GM21529 (cell line): ENCODE measurements around the gene ZNF487.
"Not testable (repeated sequence)": the region's sequence is repeated elsewhere in the genome, so short reads cannot be mapped to it uniquely, and the experiment has no call there.

Experiments
- ATAC-seq: cut with Tn5 transposase; IDR thresholded peaks from one replicate; pipeline ENCODE4 v1.9.1; 2021; ENCODE audit not compliant: unreplicated experiment

The ZNF487 gene

DNA sequence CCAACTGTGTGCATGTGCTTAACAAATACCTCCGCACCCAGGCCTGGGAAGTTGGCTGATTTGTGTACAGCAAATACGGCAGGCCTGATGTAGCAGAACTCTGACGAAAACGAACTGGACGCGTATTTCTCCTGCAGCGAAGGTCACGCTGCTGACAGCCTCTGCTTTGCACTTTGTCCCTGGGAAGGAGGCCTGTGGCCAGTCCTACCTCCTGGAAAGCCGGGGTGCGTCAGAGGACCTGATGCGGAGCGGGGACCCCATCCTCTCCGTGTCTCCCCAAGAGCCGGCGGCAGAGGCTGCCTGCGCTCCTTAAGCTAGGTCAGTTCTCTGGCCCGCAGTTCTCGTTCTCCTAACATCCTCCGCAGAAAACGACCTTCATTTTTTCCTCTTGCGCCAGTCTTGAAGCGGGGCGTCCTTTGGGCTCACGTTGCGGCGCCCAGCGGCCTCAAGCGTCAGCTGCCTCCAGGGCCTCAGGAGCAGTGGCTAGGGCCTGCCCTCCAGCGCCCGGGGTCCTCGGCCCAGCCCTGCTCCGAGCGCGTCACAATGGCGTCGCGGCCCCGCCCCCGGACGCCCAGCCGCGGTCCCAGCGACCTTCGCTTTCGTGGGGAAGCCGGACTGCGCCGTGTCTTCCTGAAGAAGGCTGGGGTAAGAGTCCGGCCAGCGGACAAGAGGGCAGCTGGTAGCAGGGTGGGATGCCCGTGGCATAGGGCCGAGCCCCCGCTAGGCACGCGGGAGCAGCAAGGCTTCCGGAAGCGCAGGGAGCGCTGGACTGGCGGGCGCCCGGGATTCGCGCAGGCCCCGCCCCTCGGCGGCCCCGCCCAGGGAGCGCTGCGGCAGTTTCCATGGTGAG is at the start of gene ZNF487:
Gene ZNF487, plus strand, starts transcription at position 821 of the 850 bp plus-strand sequence. CDS start 38,703 bp downstream, outside the sequence.
- peak; percentile 95 for ATAC-seq

DNA sequence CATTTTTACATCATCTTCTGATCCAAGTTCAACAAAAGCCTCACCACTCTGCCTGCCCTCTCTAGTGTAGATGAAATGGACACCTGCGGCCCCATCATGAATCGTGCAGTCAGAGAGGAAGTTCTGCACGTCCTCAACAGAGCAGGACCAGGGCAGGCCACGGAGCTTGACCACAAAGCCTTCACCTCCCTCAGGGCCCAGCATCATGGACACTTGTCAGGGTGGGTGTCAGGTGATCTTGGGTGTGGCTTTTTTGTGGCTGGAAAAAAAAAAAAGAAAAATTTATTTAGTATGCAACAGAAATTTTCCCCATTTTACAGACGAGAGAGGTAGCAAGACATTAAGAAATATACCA is 49.3 kb upstream of the ZNF487 start:
- no peak for ATAC-seq

DNA sequence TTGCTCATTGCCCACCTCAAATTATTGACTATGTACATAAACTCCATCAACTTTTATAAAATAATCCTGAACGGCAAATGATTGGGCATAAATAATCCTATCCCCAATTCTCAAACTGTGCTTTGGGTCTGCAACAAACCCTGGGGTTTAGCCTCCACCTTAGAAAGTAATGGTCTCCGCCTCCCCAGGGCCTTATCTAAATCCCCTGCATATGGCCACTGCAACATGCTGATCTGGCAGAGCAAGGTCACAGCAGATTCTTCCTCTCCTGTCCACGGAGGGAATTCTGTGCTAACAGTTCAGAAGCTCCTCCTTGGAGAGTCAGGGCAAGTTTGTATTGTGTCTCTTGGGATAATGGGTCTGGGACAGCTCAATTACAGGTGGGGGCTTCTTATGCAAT is 47.0 kb upstream of the ZNF487 start:
- no peak for ATAC-seq

- ATAC-seq: no peak
Measured at GRCh38 chr10:43390333-43390732, 46.6 kb upstream of the ZNF487 start.

DNA sequence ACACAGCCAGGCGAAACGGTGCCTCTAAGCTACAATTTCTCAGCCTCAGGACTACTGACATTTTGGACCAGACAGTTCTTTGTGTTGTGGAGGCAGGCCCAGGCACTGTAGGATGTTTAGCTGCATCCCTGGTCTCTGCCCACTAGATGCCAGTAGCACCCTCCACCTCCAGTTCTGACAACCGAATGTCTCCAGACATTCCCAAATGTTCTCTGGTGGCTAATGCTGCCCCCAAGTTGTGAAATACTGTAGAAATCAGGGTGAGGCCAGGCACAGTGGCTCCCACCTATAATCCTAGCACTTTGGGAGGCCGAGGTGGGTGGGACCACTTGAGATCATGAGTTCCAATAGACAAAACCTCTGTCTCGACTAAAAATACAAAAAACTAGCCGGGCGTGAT is 46.2 kb upstream of the ZNF487 start:
- ATAC-seq: no peak

- no peak for ATAC-seq
Measured at GRCh38 chr10:43391496-43391895, 45.4 kb upstream of the ZNF487 start.

DNA sequence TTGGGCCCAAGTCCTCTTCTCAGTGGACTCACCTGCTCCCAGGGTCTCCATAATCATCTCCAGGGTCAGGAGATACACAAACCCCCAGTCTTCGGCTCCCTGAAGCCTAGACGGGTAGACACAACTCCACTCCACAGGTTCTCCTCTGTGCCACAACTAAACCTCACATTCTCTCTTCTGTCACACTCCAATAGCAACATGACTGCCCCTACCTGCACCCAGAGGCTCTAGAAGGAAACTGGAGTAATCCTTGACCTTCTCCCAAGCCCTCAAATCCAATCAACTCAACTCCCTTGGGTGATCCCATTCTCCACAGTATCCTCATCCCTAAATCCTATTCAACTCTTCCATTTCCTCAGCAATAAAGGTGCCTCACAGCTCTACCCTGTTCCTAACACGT is 44.2 kb upstream of the ZNF487 start:
- no peak for ATAC-seq

DNA sequence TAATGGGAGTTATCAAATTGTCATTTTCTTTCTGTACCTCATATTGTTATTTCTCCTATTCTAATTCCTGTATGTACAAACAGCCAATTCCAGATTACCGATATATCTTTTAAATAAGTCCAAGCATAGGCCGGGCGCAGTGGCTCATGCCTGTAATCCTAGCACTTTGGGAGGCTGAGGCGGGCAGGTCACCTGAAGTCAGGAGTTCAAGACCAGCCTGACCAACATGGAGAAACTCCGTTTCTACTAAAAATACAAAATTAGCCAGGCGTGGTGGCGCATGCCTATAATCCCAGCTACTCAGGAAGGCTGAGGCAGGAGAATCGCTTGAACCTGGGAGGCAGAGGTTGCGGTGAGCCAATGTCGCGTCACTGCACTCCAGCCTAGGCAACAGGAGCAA is 43.7 kb upstream of the ZNF487 start:
- not testable (repeated sequence) for ATAC-seq

- ATAC-seq: no peak
Measured at GRCh38 chr10:43393606-43394360, 43.1 kb upstream of the ZNF487 start.

DNA sequence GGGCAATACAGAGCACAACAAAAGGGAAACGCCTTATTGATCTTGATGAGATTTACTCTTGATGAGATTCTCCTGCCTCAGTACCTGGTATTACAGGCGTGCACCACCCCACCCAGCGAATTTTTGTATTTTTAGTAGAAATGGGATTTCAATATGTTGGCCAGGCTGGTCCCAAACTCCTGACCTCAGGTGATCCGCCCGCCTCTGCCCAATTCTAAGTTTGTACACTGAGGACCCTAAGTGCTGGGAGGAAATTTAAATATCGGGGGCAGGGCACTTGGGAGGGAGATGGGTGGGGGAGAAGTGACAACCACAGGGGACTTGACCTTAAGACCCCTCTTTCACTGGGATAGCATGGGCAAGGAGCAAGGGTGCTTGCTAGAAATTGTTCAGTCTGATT is 42.0 kb upstream of the ZNF487 start:
- ATAC-seq: no peak

DNA sequence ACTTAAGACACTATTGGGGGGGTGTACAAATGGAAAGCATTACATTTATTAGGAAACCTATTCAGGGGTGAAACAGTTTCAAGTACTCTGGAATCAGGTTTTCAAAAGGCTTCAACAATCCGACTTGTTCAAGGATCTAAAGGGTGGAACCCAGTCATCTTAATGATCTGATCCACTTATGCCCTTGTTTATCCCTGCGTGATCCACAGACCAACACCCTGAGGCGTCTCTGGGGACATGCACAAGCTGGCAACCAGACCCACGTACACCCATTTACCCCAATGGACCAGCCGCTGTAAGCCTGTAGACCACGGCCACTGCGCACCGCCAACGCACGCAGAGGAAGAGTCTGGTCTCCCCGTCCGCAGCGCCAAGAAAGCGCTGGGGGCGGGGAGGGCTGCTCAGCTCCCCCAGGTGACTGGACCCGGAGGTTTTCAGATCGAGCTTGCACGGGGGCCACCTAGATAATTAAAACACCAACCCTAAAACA is 41.3 kb upstream of the ZNF487 start:
- no peak for ATAC-seq

- peak; percentile 50 for ATAC-seq
Measured at GRCh38 chr10:43396061-43396927, 40.6 kb upstream of the ZNF487 start.

GRCh38 chr10:43396928-43397624 is 39.8 kb upstream of the ZNF487 start:
- ATAC-seq: peak; percentile 80

DNA sequence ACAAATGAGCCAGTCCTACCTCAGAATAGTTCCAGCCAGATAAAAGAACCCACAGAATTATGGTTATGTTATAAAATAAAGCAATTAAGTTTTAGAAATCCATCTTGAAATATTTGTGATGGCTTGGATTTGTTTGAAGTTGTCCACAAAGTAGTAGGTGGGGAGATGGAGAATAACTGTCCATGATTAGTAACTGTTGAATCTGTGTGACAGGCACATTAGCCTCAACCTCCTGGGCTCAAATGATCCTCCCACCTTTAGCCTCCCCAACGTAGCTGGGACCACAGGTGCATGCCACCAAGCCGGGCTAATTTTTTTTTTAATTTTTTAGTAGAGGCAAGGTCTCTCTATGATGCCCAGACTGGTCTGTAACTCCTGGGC is 38.0 kb upstream of the ZNF487 start:
- ATAC-seq: no peak

DNA sequence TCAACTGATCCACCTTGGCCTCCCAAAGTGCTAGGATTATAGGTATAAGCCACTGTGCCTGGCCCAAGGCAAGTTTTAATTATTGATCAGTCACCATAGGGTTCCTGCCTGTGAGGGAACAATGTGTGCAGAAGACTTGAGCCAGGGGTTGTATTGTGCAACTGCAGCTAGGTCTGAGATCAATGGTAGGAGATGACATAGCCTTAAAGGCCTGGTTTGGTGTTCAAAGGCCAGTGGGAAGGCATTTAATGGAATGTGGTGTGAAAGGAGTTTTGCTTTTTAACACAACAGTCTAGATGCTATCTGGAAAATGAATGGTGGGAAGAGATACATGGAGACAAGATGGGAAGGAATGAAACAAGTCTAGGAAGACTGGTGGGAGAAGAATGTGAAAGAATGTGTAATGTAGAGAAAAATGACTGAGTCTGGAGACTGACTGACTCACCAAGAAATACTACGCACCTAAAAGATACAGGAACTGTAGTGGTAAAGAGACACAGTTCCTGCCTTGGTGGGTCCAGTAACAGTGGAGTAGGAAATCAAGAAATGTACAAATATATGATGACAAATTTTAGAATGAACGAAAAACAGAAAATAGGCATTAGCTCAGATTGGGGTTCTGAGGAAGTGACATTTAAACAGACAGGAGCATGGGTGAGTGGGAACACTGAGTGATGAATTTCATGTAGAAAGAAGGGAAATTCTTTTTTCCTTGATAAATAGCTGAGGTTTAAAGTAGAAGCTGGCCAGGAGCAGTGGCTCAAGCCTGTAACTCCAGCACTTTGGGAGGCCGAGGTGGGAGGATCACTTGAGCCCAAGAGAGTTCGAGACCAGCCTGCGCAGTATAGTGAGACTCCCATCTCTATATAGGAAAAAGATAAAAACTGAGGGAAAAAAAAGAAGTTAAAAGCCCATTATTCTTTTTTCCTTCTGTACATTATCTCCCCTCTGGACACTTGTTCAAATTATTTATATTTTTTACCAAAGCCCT is 37.3 kb upstream of the ZNF487 start:
- ATAC-seq: no peak

DNA sequence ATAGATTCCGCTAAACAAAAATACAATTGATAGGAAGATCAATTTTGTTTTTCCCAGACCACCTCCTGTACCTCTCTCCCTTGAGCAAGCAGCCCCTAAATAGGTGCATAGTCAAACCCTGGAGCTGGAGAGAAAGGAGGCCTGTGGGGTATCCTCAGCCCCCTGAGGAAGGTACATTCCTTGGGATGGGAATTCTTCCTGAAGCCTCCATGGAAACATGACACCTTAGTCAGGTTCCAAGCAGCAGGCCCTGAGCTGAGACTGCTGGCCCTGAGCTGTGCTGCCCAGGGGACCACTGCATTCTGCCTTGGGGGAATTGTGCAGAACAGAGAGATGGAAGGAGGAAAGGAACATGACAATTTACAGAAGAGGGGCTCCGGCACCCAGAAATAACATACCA is 35.3 kb upstream of the ZNF487 start:
- no peak for ATAC-seq

DNA sequence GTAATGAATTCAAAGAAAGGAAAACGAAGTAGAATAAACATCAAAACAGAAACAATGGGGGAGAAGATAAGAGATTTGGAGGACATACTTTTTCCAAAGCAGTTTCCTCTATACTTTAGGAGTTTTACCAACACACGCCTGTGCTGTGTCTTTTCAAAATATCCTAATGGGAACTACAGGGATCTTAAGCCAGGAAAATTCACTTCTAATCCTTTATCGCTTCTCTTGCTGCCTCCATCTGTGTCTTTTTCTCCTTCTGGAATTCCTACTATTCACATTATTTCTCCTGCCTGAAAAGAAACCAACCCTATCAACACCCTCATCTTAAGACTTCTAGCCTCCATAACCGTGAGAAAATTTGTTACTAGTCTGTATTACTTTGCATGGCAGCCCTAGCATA is 34.7 kb upstream of the ZNF487 start:
- ATAC-seq: no peak

DNA sequence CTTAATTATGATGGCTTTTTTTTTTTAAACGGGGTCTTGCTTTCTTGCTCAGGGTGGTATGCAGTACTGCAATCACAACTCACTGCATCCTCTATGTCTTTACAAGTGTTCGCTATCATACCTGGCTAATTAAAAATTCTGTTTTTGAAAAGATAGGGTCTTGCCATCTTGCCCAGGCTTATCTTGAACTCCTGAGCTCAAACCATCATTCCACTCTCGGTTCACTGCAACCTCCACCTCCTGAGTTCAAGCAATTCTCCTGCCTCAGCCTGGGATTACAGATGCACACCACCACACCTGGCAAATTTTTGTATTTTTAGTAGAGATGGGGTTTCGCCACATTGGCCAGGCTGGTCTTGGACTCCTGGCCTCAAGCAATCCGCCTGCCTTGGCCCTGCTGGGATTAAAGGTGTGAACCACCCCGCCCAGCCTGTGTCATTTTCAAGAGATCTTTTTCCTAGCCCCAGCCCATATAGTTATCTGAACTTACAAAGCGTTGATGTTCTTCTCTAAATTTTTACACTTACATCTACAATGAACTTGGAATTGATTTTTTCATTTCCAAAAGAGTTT is 33.9 kb upstream of the ZNF487 start:
- ATAC-seq: no peak
